Gastroesophageal sphincter (tissue), 4 donors: ENCODE data around the gene PTPRG. TPM values are rescaled to one million over a fixed set of nuclear protein-coding genes. Genes with fewer than 3 reads are reported as not detected.

ENCODE experiments used
- ATAC-seq: fragments of 150-250 bp; one replicate; pipeline ENCODE4 v1.9.1; 2016; ENCODE audit warnings: mild to moderate bottlenecking, moderate library complexity
- H3K27ac ChIP-seq, 4 donors: fragments of 200-600 bp; sonication (generic) in 3 of 4; 1 replicate in 3 of 4; 2 replicates in 1 of 4; pipeline ENCODE4 v1.5.1; 2016 to 2019
- H3K27me3 ChIP-seq: fragments of 200-600 bp; sonication (generic); one replicate; pipeline ENCODE4 v1.5.1; 2019
- H3K36me3 ChIP-seq, 2 donors: fragments of 200-600 bp; sonication (generic); one replicate each; pipeline ENCODE4 v1.5.1; 2019; ENCODE audit warnings: control low read depth in 1 of 2
- H3K4me1 ChIP-seq, 3 donors: fragments of 200-600 bp; sonication (generic); 1 replicate in 2 of 3; 2 replicates in 1 of 3; pipeline ENCODE4 v1.5.1; 2016 to 2019; ENCODE audit warnings: control low read depth in 2 of 3
- H3K4me3 ChIP-seq, 2 donors: fragments of 200-600 bp; sonication (generic); one replicate each; pipeline ENCODE4 v1.5.1; 2019; ENCODE audit warnings: mild to moderate bottlenecking in 1 of 2, moderate library complexity in 1 of 2
- H3K9me3 ChIP-seq, 3 donors: fragments of 200-600 bp; sonication (generic); one replicate each; pipeline ENCODE4 v1.5.1; 2017 to 2019; ENCODE audit warnings: control low read depth in 2 of 3
- EP300 ChIP-seq: sonication (generic); formaldehyde crosslinking; IDR thresholded peaks from one replicate; pipeline ENCODE4 v1.6.1; 2017; ENCODE audit warnings: antibody characterized with exemption, mild to moderate bottlenecking
- POLR2A ChIP-seq, 2 donors: fragments of 450-650 bp; IDR thresholded peaks; one replicate each; pipeline ENCODE4 v1.6.1; 2017; ENCODE audit warnings: antibody characterized with exemption in 2 of 2, mild to moderate bottlenecking in 2 of 2, moderate library complexity in 1 of 2
- POLR2AphosphoS5 ChIP-seq: sonication (generic); formaldehyde crosslinking; IDR thresholded peaks from one replicate; pipeline ENCODE4 v1.6.1; 2017; ENCODE audit warnings: antibody characterized with exemption
- WGBS, 2 donors: methylation state at CpG; one replicate each; pipeline ENCODE4 v1.1.5; 2018; ENCODE audit warnings: low coverage in 1 of 2; 5-methylcytosine and 5-hydroxymethylcytosine counted together
- total RNA-seq, 4 donors: library from RNA; depleted of rRNA; stranded (reverse); fragments of >200 nt; gene quantifications; one replicate each; pipeline ENCODE4 v1.1.0, GENCODE V29; 2016
- TF ChIP-seq, protein P1 (sequence below), 4 experiments: fragments of 200-600 bp in 2 of 4; fragments of 450-650 bp in 2 of 4; sonication (generic) in 1 of 4; IDR thresholded peaks; one replicate each; pipeline ENCODE4 v1.5.1; 2017 to 2019; ENCODE audit warnings: antibody characterized with exemption in 4 of 4, mild to moderate bottlenecking in 2 of 4, moderate library complexity in 2 of 4

Gene PTPRG
- total RNA-seq, 4 donors from 2014 or later: 48.7 to 81.9 (median 52.8) TPM

DNA sequence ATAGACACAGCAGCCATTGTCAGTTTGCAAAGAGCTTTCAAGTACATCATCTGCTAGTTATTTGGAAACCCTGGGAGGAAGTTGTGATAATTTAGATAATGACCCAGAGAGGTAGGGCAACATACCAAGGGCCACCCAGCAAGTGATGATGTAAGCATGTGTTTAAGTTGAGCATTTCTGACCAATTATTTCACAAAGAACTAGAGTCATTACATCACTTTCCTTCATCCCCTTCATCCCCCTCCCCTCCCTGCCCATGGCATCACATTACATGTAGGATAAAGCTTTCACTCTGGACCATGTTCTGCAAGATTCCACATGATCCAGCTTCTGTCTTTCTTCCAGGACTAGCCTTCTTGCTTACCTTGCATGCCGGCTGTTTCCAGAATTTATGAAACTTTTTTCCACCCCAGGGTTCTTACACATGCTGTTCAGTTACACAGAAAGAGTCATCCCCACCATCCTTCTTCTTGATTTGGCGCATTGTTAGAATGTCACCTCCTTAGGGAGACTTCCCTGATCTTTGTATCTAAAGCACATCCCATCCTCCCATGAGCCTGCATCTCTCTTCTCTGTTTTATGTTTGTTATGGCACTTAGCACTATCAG, 71.3 kb downstream of the PTPRG start:
- ATAC-seq: no peak
- no peaks in the 10 kb centered on the region for H3K9me3 ChIP-seq
- H3K27ac ChIP-seq: no peak overlapping the region
- WGBS, 2 donors: 94 to 96% methylated on average over 2 of the region's 2 CpGs
- no peaks in the 10 kb centered on the region for H3K27me3 ChIP-seq
- peaks cover 0 to 19% (median under 1%) of the 10 kb centered on the region in 3 donors for H3K4me1 ChIP-seq
- TF ChIP-seq POLR2AphosphoS5 (no peak), EP300 (no peak), POLR2A (IDR thresholded peaks at IDR 0.05) (no peak)
- TF ChIP-seq, protein P1, sequence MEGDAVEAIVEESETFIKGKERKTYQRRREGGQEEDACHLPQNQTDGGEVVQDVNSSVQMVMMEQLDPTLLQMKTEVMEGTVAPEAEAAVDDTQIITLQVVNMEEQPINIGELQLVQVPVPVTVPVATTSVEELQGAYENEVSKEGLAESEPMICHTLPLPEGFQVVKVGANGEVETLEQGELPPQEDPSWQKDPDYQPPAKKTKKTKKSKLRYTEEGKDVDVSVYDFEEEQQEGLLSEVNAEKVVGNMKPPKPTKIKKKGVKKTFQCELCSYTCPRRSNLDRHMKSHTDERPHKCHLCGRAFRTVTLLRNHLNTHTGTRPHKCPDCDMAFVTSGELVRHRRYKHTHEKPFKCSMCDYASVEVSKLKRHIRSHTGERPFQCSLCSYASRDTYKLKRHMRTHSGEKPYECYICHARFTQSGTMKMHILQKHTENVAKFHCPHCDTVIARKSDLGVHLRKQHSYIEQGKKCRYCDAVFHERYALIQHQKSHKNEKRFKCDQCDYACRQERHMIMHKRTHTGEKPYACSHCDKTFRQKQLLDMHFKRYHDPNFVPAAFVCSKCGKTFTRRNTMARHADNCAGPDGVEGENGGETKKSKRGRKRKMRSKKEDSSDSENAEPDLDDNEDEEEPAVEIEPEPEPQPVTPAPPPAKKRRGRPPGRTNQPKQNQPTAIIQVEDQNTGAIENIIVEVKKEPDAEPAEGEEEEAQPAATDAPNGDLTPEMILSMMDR (IDR thresholded peaks at IDR 0.05): no peak
- no peak overlapping the region for H3K4me3 ChIP-seq
- no peaks in the 10 kb centered on the region for H3K36me3 ChIP-seq

GRCh38 chr3:61634678-61635077, 73.3 kb downstream of the PTPRG start:
- Histone ChIP-seq H3K4me1 (peaks cover 0 to 21% (median 0%) of the 10 kb centered on the region in 3 donors), H3K36me3 (no peaks in the 10 kb centered on the region), H3K9me3 (no peaks in the 10 kb centered on the region), H3K27ac (no peak overlapping the region), H3K4me3 (no peak overlapping the region), H3K27me3 (no peaks in the 10 kb centered on the region)
- TF ChIP-seq POLR2A (IDR thresholded peaks at IDR 0.05) (no peak), POLR2AphosphoS5 (no peak)
- TF ChIP-seq, protein P1 (IDR thresholded peaks at IDR 0.05): no peak
- WGBS, 2 donors: 31 to 42% methylated on average over 2 to 3 of the region's 3 CpGs
- no peak for ATAC-seq

- ATAC-seq: peak; percentile 28
- H3K27me3 ChIP-seq: no peaks in the 10 kb centered on the region
- peak; percentile 78 for TF ChIP-seq POLR2AphosphoS5
- no peak for TF ChIP-seq POLR2A (IDR thresholded peaks at IDR 0.05)
- no peak for TF ChIP-seq EP300
- TF ChIP-seq, protein P1 (IDR thresholded peaks at IDR 0.05): no peak
- H3K4me3 ChIP-seq: peak overlapping the region; percentile 16 to 35
- H3K36me3 ChIP-seq: no peaks in the 10 kb centered on the region
- H3K4me1 ChIP-seq: peaks cover 0 to 21% (median 0%) of the 10 kb centered on the region in 3 donors
- WGBS, 2 donors: 44 to 52% methylated on average over 13 to 15 of the region's 16 CpGs
- H3K27ac ChIP-seq: peak overlapping the region; percentile 1 to 73 (median 62)
- no peaks in the 10 kb centered on the region for H3K9me3 ChIP-seq
Observed at GRCh38 chr3:61637088-61638051, 76.0 kb downstream of the PTPRG start.

GRCh38 chr3:61638741-61639140, 77.4 kb downstream of the PTPRG start:
- ATAC-seq: no peak
- TF ChIP-seq, protein P1 (IDR thresholded peaks at IDR 0.05): no peak
- Histone ChIP-seq H3K27ac (no peak overlapping the region), H3K4me1 (peaks cover 0 to 21% (median 0%) of the 10 kb centered on the region in 3 donors), H3K27me3 (no peaks in the 10 kb centered on the region), H3K4me3 (no peak overlapping the region), H3K36me3 (no peaks in the 10 kb centered on the region), H3K9me3 (no peaks in the 10 kb centered on the region)
- 80 to 100% methylated on average over 1 of the region's 1 CpG for WGBS, 2 donors
